ENCODE results near the gene MRPL43. TPM values are rescaled to one million over a fixed set of nuclear protein-coding genes. Genes with fewer than 3 reads are reported as not detected.

MRPL43 gene
- total and polyA plus RNA-seq, 4 donors = 38.9 to 104 (median 64.6) TPM

- DNase-seq (peak in 1 of 2 donors; percentile 70), ATAC-seq (ENCODE audit: low FRiP score) (no peak)
- Histone ChIP-seq H3K36me3 (ENCODE audit: control insufficient read depth in 1 of 2, insufficient read depth in 2 of 2, low read length in 1 of 2) (peaks cover 3 to 4% of the 10 kb centered on the region in 2 donors), H3K4me1 (ENCODE audit: control insufficient read depth in 1 of 2, insufficient read depth in 2 of 2, low read length in 2 of 2) (peaks cover 0 to 8% of the 10 kb centered on the region in 2 donors), H3K27ac (ENCODE audit: low read depth in 1 of 2, low read length in 2 of 2) (no peak overlapping the region), H3K27me3 (ENCODE audit: control insufficient read depth in 1 of 2, insufficient read depth in 2 of 2, low read length in 1 of 2) (no peaks in the 10 kb centered on the region), H3K9me3 (ENCODE audit: control insufficient read depth, low read length) (no peaks in the 10 kb centered on the region), H3K4me3 (ENCODE audit: low read length in 2 of 2) (no peak overlapping the region)
- 75 to 80% methylated on average over 12 to 13 of the region's 13 CpGs for WGBS, 2 donors
- intact Hi-C loops (cut with DNase I) = no loop called here
Observed at GRCh38 chr10:100983868-100984671, 3.2 kb downstream of the MRPL43 start.

- intact Hi-C loops (cut with DNase I) = no loop called here
- no peak overlapping the region for H3K4me3 ChIP-seq (ENCODE audit: low read length in 2 of 2)
- no peaks in the 10 kb centered on the region for H3K9me3 ChIP-seq (ENCODE audit: control insufficient read depth, low read length)
- ATAC-seq (ENCODE audit: low FRiP score) (no peak), DNase-seq (peak in 1 of 2 donors; percentile 68)
- no peaks in the 10 kb centered on the region for H3K27me3 ChIP-seq (ENCODE audit: control insufficient read depth in 1 of 2, insufficient read depth in 2 of 2, low read length in 1 of 2)
- H3K4me1 ChIP-seq (ENCODE audit: control insufficient read depth in 1 of 2, insufficient read depth in 2 of 2, low read length in 2 of 2) = peaks cover 0 to 5% of the 10 kb centered on the region in 2 donors
- no peak overlapping the region for H3K27ac ChIP-seq (ENCODE audit: low read depth in 1 of 2, low read length in 2 of 2)
- H3K36me3 ChIP-seq (ENCODE audit: control insufficient read depth in 1 of 2, insufficient read depth in 2 of 2, low read length in 1 of 2) = peaks cover 3 to 4% of the 10 kb centered on the region in 2 donors
- 86 to 87% methylated on average over 23 to 24 of the region's 24 CpGs for WGBS, 2 donors
Observed at GRCh38 chr10:100982916-100983830, 4.1 kb downstream of the MRPL43 start.

- intact Hi-C loops (cut with DNase I) = no loop called here
- ATAC-seq (ENCODE audit: low FRiP score) = no peak
- H3K4me1 ChIP-seq (ENCODE audit: control insufficient read depth in 1 of 2, insufficient read depth in 2 of 2, low read length in 2 of 2) = no peaks in the 10 kb centered on the region
- DNase-seq = no peak
- H3K36me3 ChIP-seq (ENCODE audit: control insufficient read depth in 1 of 2, insufficient read depth in 2 of 2, low read length in 1 of 2) = peaks cover 3 to 4% of the 10 kb centered on the region in 2 donors
- H3K27ac ChIP-seq (ENCODE audit: low read depth in 1 of 2, low read length in 2 of 2) = no peak overlapping the region
- no peaks in the 10 kb centered on the region for H3K27me3 ChIP-seq (ENCODE audit: control insufficient read depth in 1 of 2, insufficient read depth in 2 of 2, low read length in 1 of 2)
- H3K9me3 ChIP-seq (ENCODE audit: control insufficient read depth, low read length) = no peaks in the 10 kb centered on the region
- H3K4me3 ChIP-seq (ENCODE audit: low read length in 2 of 2) = no peak overlapping the region
- WGBS, 2 donors = 87 to 88% methylated on average over 5 of the region's 5 CpGs
Observed at GRCh38 chr10:100981178-100981772, 6.0 kb downstream of the MRPL43 start.

GRCh38 chr10:100980711-100981110 lies 6.6 kb downstream of the MRPL43 start:
- no peaks in the 10 kb centered on the region for H3K27me3 ChIP-seq (ENCODE audit: control insufficient read depth in 1 of 2, insufficient read depth in 2 of 2, low read length in 1 of 2)
- no peak overlapping the region for H3K27ac ChIP-seq (ENCODE audit: low read depth in 1 of 2, low read length in 2 of 2)
- no peaks in the 10 kb centered on the region for H3K9me3 ChIP-seq (ENCODE audit: control insufficient read depth, low read length)
- ATAC-seq (ENCODE audit: low FRiP score) (no peak), DNase-seq (peak in 1 of 2 donors; percentile 64)
- H3K4me3 ChIP-seq (ENCODE audit: low read length in 2 of 2) = no peak overlapping the region
- H3K4me1 ChIP-seq (ENCODE audit: control insufficient read depth in 1 of 2, insufficient read depth in 2 of 2, low read length in 2 of 2) = no peaks in the 10 kb centered on the region
- 92 to 93% methylated on average over 7 of the region's 7 CpGs for WGBS, 2 donors
- peaks cover 3 to 4% of the 10 kb centered on the region in 2 donors for H3K36me3 ChIP-seq (ENCODE audit: control insufficient read depth in 1 of 2, insufficient read depth in 2 of 2, low read length in 1 of 2)
- intact Hi-C loops (cut with DNase I) = no loop called here

- WGBS, 2 donors = 76 to 82% methylated on average over 2 of the region's 2 CpGs
- Histone ChIP-seq H3K4me3 (ENCODE audit: low read length in 2 of 2) (no peak overlapping the region), H3K27me3 (ENCODE audit: control insufficient read depth in 1 of 2, insufficient read depth in 2 of 2, low read length in 1 of 2) (no peaks in the 10 kb centered on the region), H3K9me3 (ENCODE audit: control insufficient read depth, low read length) (no peaks in the 10 kb centered on the region), H3K4me1 (ENCODE audit: control insufficient read depth in 1 of 2, insufficient read depth in 2 of 2, low read length in 2 of 2) (no peaks in the 10 kb centered on the region), H3K27ac (ENCODE audit: low read depth in 1 of 2, low read length in 2 of 2) (no peak overlapping the region), H3K36me3 (ENCODE audit: control insufficient read depth in 1 of 2, insufficient read depth in 2 of 2, low read length in 1 of 2) (peaks cover 3 to 4% of the 10 kb centered on the region in 2 donors)
- intact Hi-C loops (cut with DNase I) = no loop called here
- peak in 1 of 2 donors; percentile 9 for DNase-seq
- no peak for ATAC-seq (ENCODE audit: low FRiP score)
Observed at GRCh38 chr10:100980311-100980710, 7.0 kb downstream of the MRPL43 start.

- 91% methylated on average over 16 of the region's 16 CpGs for WGBS, 2 donors
- peak; percentile 38 to 74 for DNase-seq
Observed at GRCh38 chr10:100979791-100980272, 7.5 kb downstream of the MRPL43 start.

GRCh38 chr10:100978901-100979195 lies 8.4 kb downstream of the MRPL43 start:
- no peak overlapping the region for H3K4me3 ChIP-seq (ENCODE audit: low read length in 2 of 2)
- H3K36me3 ChIP-seq (ENCODE audit: control insufficient read depth in 1 of 2, insufficient read depth in 2 of 2, low read length in 1 of 2) = peaks cover 3 to 4% of the 10 kb centered on the region in 2 donors
- H3K9me3 ChIP-seq (ENCODE audit: control insufficient read depth, low read length) = no peaks in the 10 kb centered on the region
- H3K27ac ChIP-seq (ENCODE audit: low read depth in 1 of 2, low read length in 2 of 2) = no peak overlapping the region
- intact Hi-C loops (cut with DNase I) = no loop called here
- H3K27me3 ChIP-seq (ENCODE audit: control insufficient read depth in 1 of 2, insufficient read depth in 2 of 2, low read length in 1 of 2) = no peaks in the 10 kb centered on the region
- H3K4me1 ChIP-seq (ENCODE audit: control insufficient read depth in 1 of 2, insufficient read depth in 2 of 2, low read length in 2 of 2) = no peaks in the 10 kb centered on the region
- ATAC-seq (ENCODE audit: low FRiP score) (no peak), DNase-seq (peak in 1 of 2 donors; percentile 33)
- 83 to 85% methylated on average over 10 of the region's 10 CpGs for WGBS, 2 donors

More at GRCh38 chr10:100979791-100980272, 7.5 kb downstream of the MRPL43 start:
- H3K4me1 ChIP-seq (ENCODE audit: control insufficient read depth in 1 of 2, insufficient read depth in 2 of 2, low read length in 2 of 2) = no peaks in the 10 kb centered on the region
- H3K27ac ChIP-seq (ENCODE audit: low read depth in 1 of 2, low read length in 2 of 2) = no peak overlapping the region
- ATAC-seq (ENCODE audit: low FRiP score) = no peak
- H3K36me3 ChIP-seq (ENCODE audit: control insufficient read depth in 1 of 2, insufficient read depth in 2 of 2, low read length in 1 of 2) = peaks cover 3 to 4% of the 10 kb centered on the region in 2 donors
- H3K4me3 ChIP-seq (ENCODE audit: low read length in 2 of 2) = no peak overlapping the region
- intact Hi-C loops (cut with DNase I) = no loop called here
- no peaks in the 10 kb centered on the region for H3K9me3 ChIP-seq (ENCODE audit: control insufficient read depth, low read length)
- no peaks in the 10 kb centered on the region for H3K27me3 ChIP-seq (ENCODE audit: control insufficient read depth in 1 of 2, insufficient read depth in 2 of 2, low read length in 1 of 2)

GRCh38 chr10:100978121-100978900 lies 9.0 kb downstream of the MRPL43 start:
- DNase-seq (peak in 1 of 2 donors; percentile 43), ATAC-seq (ENCODE audit: low FRiP score) (no peak)
- Histone ChIP-seq H3K9me3 (ENCODE audit: control insufficient read depth, low read length) (no peaks in the 10 kb centered on the region), H3K36me3 (ENCODE audit: control insufficient read depth in 1 of 2, insufficient read depth in 2 of 2, low read length in 1 of 2) (peaks cover 3 to 4% of the 10 kb centered on the region in 2 donors), H3K4me1 (ENCODE audit: control insufficient read depth in 1 of 2, insufficient read depth in 2 of 2, low read length in 2 of 2) (no peaks in the 10 kb centered on the region), H3K27me3 (ENCODE audit: control insufficient read depth in 1 of 2, insufficient read depth in 2 of 2, low read length in 1 of 2) (no peaks in the 10 kb centered on the region), H3K27ac (ENCODE audit: low read depth in 1 of 2, low read length in 2 of 2) (no peak overlapping the region), H3K4me3 (ENCODE audit: low read length in 2 of 2) (no peak overlapping the region)
- intact Hi-C loops (cut with DNase I) = no loop called here
- 85 to 88% methylated on average over 13 of the region's 13 CpGs for WGBS, 2 donors

All from aorta (tissue), 5 donors.